ENCODE measurements around the gene KIAA1191.
"Not testable (repeated sequence)": the region's sequence is repeated elsewhere in the genome, so short reads cannot be mapped to it uniquely, and the experiment has no call there.

The KIAA1191 gene

GRCh38 chr5:176317534-176318374 lies 43.8 kb downstream of the KIAA1191 start:
- no peak for DNase-seq (ENCODE audit: low read depth)

- not testable (repeated sequence) for DNase-seq (ENCODE audit: low read depth)
Observed at GRCh38 chr5:176305356-176305755, 56.2 kb downstream of the KIAA1191 start.

Data from T-helper 22 cell (primary cell).